Esophagus squamous epithelium (tissue), 5 donors: Measurements from ENCODE around the gene HES7. TPM values are rescaled to one million over a fixed set of nuclear protein-coding genes. Genes with fewer than 3 reads are reported as not detected.

Experiments
- DNase-seq: peaks from one replicate; lab custom pipeline; 2025; lab: John Stamatoyannopoulos, UW
- H3K27ac ChIP-seq, 4 donors: fragments of 200-600 bp; sonication (generic); one replicate each; pipeline ENCODE4 v1.5.1; 2016 to 2019; ENCODE audit warnings: mild to moderate bottlenecking in 1 of 4
- H3K27me3 ChIP-seq, 4 donors: fragments of 200-600 bp; sonication (generic); 1 replicate in 3 of 4; 2 replicates in 1 of 4; pipeline versions ENCODE4 v1.5.1 to v1.6.0; 2017 to 2021; ENCODE audit warnings: antibody characterized with exemption in 1 of 4
- H3K36me3 ChIP-seq, 3 donors: fragments of 200-600 bp; sonication (generic); one replicate each; pipeline ENCODE4 v1.5.1; 2016 to 2019
- H3K4me1 ChIP-seq, 3 donors: fragments of 200-600 bp; sonication (generic); one replicate each; pipeline ENCODE4 v1.5.1; 2017 to 2019
- H3K4me3 ChIP-seq, 4 donors: fragments of 200-600 bp; sonication (generic); 1 replicate in 3 of 4; 2 replicates in 1 of 4; pipeline ENCODE4 v1.5.1; 2016 to 2019; ENCODE audit warnings: mild to moderate bottlenecking in 2 of 4, moderate library complexity in 1 of 4
- H3K9me3 ChIP-seq, 3 donors: fragments of 200-600 bp; sonication (generic); one replicate each; pipeline ENCODE4 v1.5.1; 2016 to 2019
- POLR2A ChIP-seq, 4 donors: fragments of 450-650 bp; IDR thresholded peaks; one replicate each; pipeline ENCODE4 v1.6.1; 2017; ENCODE audit warnings: antibody characterized with exemption in 4 of 4, mild to moderate bottlenecking in 4 of 4, moderate library complexity in 3 of 4
- WGBS, 2 donors: methylation state at CpG; one replicate each; pipeline ENCODE4 v1.1.5; 2018; 5-methylcytosine and 5-hydroxymethylcytosine counted together
- intact Hi-C: fragments of 100-400 bp; cut with DNase I; formaldehyde crosslinking; loops from one replicate; pipeline ENCODE4 v1.15.0; 2022
- small RNA-seq, 4 donors: library from RNA; depleted of rRNA; stranded (forward); fragments of <200 nt; gene quantifications; one replicate each; pipeline ENCODE3, GENCODE V24; 2016
- total RNA-seq, 4 donors: library from RNA; depleted of rRNA; stranded (reverse); fragments of >200 nt; gene quantifications; one replicate each; pipeline ENCODE4 v1.1.0, GENCODE V29; 2016
- TF ChIP-seq, protein P1 (sequence below), 6 experiments: fragments of 450-650 bp in 4 of 6; fragments of 200-600 bp in 2 of 6; sonication (generic) in 2 of 6; IDR thresholded peaks; one replicate each; pipeline ENCODE4 v1.5.1; 2016 to 2019; ENCODE audit warnings: antibody characterized with exemption in 6 of 6, mild to moderate bottlenecking in 4 of 6, moderate library complexity in 4 of 6
- donor health status: DM: yes; HTN: yes; CAD: no.

Gene HES7
- total RNA-seq, 4 donors from 2014 or later: not detected

DNA sequence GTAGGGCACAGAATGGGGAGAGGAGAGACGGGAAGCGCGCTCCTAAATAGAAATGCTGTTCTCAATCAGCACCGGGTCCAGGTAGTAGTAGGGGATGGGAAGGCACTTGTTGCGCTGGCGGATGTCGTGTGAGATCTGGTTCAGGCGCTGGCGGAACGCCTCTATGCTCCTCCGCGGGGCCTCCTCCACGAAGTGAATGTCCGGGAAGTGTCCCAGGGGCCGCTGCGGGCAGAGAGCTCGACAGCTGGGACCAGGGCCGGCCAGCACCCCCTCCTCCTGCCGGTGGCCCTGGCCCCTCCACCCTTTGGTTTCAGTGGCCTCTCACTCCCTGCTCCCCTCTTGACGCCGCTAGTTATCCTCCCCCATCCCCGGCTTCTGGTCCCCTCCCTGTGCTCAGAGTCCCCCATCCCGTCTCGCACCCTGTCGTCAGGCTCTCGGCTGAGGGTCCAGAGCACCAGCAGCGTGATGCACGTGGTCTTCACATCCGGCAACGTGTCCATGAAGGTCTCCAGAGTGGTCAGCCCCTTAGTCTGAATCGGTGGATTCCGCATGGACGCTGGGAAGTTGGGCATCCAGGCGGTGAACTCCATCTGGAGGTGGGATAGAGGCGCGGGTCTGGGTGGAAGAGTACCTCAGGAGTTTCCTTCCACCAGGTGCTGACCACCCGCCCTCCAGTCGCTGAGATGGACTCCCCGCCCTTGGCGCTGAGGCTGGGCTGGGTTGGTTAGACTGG, 51.0 kb downstream of the HES7 start:
- no peak overlapping the region for H3K27ac ChIP-seq
- H3K4me1 ChIP-seq: peaks cover 17 to 39% (median 22%) of the 10 kb centered on the region in 3 donors
- H3K27me3 ChIP-seq: peaks cover 0 to 78% (median 12%) of the 10 kb centered on the region in 4 donors
- H3K9me3 ChIP-seq: no peaks in the 10 kb centered on the region
- no peaks in the 10 kb centered on the region for H3K36me3 ChIP-seq
- intact Hi-C loops: no loop called here
- TF ChIP-seq, protein P1, sequence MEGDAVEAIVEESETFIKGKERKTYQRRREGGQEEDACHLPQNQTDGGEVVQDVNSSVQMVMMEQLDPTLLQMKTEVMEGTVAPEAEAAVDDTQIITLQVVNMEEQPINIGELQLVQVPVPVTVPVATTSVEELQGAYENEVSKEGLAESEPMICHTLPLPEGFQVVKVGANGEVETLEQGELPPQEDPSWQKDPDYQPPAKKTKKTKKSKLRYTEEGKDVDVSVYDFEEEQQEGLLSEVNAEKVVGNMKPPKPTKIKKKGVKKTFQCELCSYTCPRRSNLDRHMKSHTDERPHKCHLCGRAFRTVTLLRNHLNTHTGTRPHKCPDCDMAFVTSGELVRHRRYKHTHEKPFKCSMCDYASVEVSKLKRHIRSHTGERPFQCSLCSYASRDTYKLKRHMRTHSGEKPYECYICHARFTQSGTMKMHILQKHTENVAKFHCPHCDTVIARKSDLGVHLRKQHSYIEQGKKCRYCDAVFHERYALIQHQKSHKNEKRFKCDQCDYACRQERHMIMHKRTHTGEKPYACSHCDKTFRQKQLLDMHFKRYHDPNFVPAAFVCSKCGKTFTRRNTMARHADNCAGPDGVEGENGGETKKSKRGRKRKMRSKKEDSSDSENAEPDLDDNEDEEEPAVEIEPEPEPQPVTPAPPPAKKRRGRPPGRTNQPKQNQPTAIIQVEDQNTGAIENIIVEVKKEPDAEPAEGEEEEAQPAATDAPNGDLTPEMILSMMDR (IDR thresholded peaks at IDR 0.05): no peak
- TF ChIP-seq POLR2A (IDR thresholded peaks at IDR 0.05): no peak
- peak overlapping the region in 3 of 4 donors; percentile 18 to 46 (median 23) for H3K4me3 ChIP-seq
- no peak for DNase-seq
- 0 to 5% methylated on average over 13 to 18 of the region's 40 CpGs for WGBS, 2 donors

DNA sequence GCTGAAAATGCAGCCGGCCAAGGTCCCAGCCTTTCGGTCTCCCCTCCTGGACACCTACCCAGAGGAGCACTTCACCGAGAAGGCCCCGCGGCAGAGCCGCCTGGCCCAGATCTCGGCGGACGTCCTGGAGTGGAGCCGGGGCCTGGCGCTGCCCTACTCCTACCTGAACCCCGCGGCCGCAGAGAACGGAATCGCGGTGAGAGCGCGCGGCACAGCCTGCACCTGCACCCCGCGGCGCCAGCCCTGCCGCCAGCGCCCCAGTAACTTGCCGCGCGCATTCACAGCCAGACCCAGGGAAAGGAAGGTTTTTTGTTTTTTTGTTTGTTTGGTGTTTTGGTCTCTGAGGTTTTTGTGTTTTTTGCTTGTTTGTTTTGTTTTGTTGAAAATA, 51.6 kb downstream of the HES7 start:
- Histone ChIP-seq H3K36me3 (no peaks in the 10 kb centered on the region), H3K27ac (no peak overlapping the region), H3K27me3 (peaks cover 0 to 73% (median 12%) of the 10 kb centered on the region in 4 donors), H3K9me3 (no peaks in the 10 kb centered on the region), H3K4me1 (peaks cover 17 to 41% (median 22%) of the 10 kb centered on the region in 3 donors), H3K4me3 (peak overlapping the region in 1 of 4 donors; percentile 46)
- no peak for DNase-seq
- TF ChIP-seq, protein P1 (IDR thresholded peaks at IDR 0.05): no peak
- TF ChIP-seq POLR2A (IDR thresholded peaks at IDR 0.05): no peak
- intact Hi-C loops: no loop called here
- 8% methylated on average over 17 of the region's 28 CpGs; no CpG with 5 or more reads in 1 of the 2 donors for WGBS, 2 donors

DNA sequence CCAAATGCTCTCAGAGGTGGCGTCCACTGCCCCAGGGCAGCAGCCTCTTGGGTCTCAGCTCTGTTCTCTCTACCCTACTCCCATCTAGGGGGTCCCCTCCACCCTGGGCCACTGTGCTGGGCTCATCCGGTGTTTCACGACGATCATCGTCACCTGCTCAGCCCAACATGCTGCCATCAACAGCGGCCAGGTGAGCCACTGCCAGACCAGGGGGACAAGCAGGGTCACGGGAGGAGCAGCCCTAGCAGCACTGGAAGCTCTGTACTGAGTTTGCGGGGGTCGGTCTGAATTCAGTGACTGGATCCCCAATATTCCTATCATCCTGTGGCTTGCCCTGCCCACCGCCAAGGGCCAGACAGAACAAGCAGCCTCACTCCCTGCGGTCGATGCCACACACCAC, 52.4 kb downstream of the HES7 start:
- DNase-seq: no peak
- Histone ChIP-seq H3K36me3 (no peaks in the 10 kb centered on the region), H3K9me3 (no peaks in the 10 kb centered on the region), H3K4me3 (no peak overlapping the region), H3K27ac (no peak overlapping the region), H3K4me1 (peaks cover 17 to 49% (median 22%) of the 10 kb centered on the region in 3 donors), H3K27me3 (peaks cover 0 to 64% (median 12%) of the 10 kb centered on the region in 4 donors)
- 89% methylated on average over 5 to 11 of the region's 12 CpGs for WGBS, 2 donors
- intact Hi-C loops: no loop called here
- TF ChIP-seq, protein P1 (IDR thresholded peaks at IDR 0.05): no peak
- TF ChIP-seq POLR2A (IDR thresholded peaks at IDR 0.05): no peak

Small RNAs within 50 kb of the gene (small RNA-seq; reads per million reads assigned to genes)
- 0 reads per million in 4 donors for gene MIR4314

Other genes starting within 250 kb of the HES7 start
- gene CHD3, start 235.3 kb downstream of the HES7 start, total RNA-seq: 10 to 100 TPM; 57.7 to 93.5 (median 73.0) TPM
- gene RNF227, start 207.8 kb downstream of the HES7 start, total RNA-seq: 1 to 10 TPM in 3 of 4 donors, under 1 TPM in 1; 0.94 to 8.6 (median 5.7) TPM
- 1 to 10 TPM in 1 of 4 donors, under 1 TPM in 1, not detected in 2; 0.95 to 1.1 TPM for gene KCNAB3, start 194.2 kb downstream of the HES7 start, total RNA-seq
- 10 to 100 TPM; 31.3 to 71.1 (median 40.3) TPM for gene TRAPPC1, start 192.2 kb downstream of the HES7 start, total RNA-seq
- gene CNTROB, start 191.9 kb downstream of the HES7 start, total RNA-seq: 10 to 100 TPM; 12.4 to 21.4 (median 13.5) TPM
- not detected for gene GUCY2D, start 121.5 kb downstream of the HES7 start, total RNA-seq
- 100 to 1,000 TPM in 1 of 4 donors, 10 to 100 TPM in 3; 24.0 to 104 (median 50.5) TPM for gene ALOX15B, start 85.0 kb downstream of the HES7 start, total RNA-seq
- gene ALOX12B, start 36.4 kb downstream of the HES7 start, total RNA-seq: 10 to 100 TPM in 2 of 4 donors, 1 to 10 TPM in 1, under 1 TPM in 1; 0.76 to 34.6 (median 10.8) TPM
- gene ALOXE3, start 5.6 kb downstream of the HES7 start, total RNA-seq: 1 to 10 TPM in 2 of 4 donors, under 1 TPM in 1, not detected in 1; 0.30 to 8.8 (median 2.2) TPM
- 10 to 100 TPM; 33.6 to 95.0 (median 56.3) TPM for gene PER1, start 28.3 kb upstream of the HES7 start, total RNA-seq
- 10 to 100 TPM in 3 of 4 donors, 1 to 10 TPM in 1; 6.2 to 20.4 (median 12.0) TPM for gene VAMP2, start 38.8 kb upstream of the HES7 start, total RNA-seq
- gene TMEM107, start 52.3 kb upstream of the HES7 start, total RNA-seq: 10 to 100 TPM; 12.7 to 21.7 (median 15.5) TPM
- 10 to 100 TPM in 3 of 4 donors, 1 to 10 TPM in 1; 8.8 to 16.5 (median 13.4) TPM for gene BORCS6, start 66.1 kb upstream of the HES7 start, total RNA-seq
- gene AURKB, start 86.5 kb upstream of the HES7 start, total RNA-seq: 10 to 100 TPM; 11.2 to 43.7 (median 20.3) TPM
- gene CTC1, start 124.0 kb upstream of the HES7 start, total RNA-seq: 10 to 100 TPM in 2 of 4 donors, 1 to 10 TPM in 2; 3.2 to 16.4 (median 11.0) TPM
- gene PFAS, start 125.2 kb upstream of the HES7 start, total RNA-seq: 10 to 100 TPM in 3 of 4 donors, 1 to 10 TPM in 1; 8.7 to 23.0 (median 17.9) TPM
- 10 to 100 TPM in 3 of 4 donors, 1 to 10 TPM in 1; 7.8 to 15.4 (median 12.6) TPM for gene RANGRF, start 164.6 kb upstream of the HES7 start, total RNA-seq
- 1 to 10 TPM in 2 of 4 donors, under 1 TPM in 2; 0.29 to 1.3 (median 1.1) TPM for gene SLC25A35, start 171.3 kb upstream of the HES7 start, total RNA-seq
- gene ARHGEF15, start 186.1 kb upstream of the HES7 start, total RNA-seq: 1 to 10 TPM in 3 of 4 donors, under 1 TPM in 1; 0.27 to 7.6 (median 2.9) TPM
- gene ODF4, start 215.7 kb upstream of the HES7 start, total RNA-seq: not detected